Keratinocyte (primary cell): Measurements from ENCODE around the gene CBR3. TPM values are rescaled to one million over a fixed set of nuclear protein-coding genes. Genes with fewer than 3 reads are reported as not detected.
"Not testable (repeated sequence)": the region's sequence is repeated elsewhere in the genome, so short reads cannot be mapped to it uniquely, and the experiment has no call there.

ENCODE experiments used
- DNase-seq: peaks from one replicate; pipeline ENCODE4 v3.0.0-alpha.2; 2011; ENCODE audit warnings: low read depth, missing footprints, low spot score
- FAIRE-seq: peaks from 2 replicates; lab custom pipeline; 2011; peaks lifted over from hg19 to GRCh38; lab: Jason Lieb, UNC
- H2AFZ ChIP-seq: 2 replicates; pipeline ENCODE4 v1.6.0; 2012; ENCODE audit warnings: low read length, control low read depth, inconsistent platforms; ENCODE audit not compliant: control insufficient read depth
- H3K27ac ChIP-seq: 2 replicates; pipeline ENCODE4 v1.5.1; 2011; ENCODE audit warnings: low read length; ENCODE audit not compliant: control insufficient read depth, insufficient read depth
- H3K27me3 ChIP-seq: 3 replicates; pipeline ENCODE4 v1.6.0; 2011; ENCODE audit warnings: low read length; ENCODE audit not compliant: control insufficient read depth, insufficient read depth; ENCODE audit errors: extremely low read depth
- H3K36me3 ChIP-seq, 2 experiments: 2 replicates in 1 of 2; 3 replicates in 1 of 2; pipeline ENCODE4 v1.5.1; 2011; ENCODE audit warnings: low read length in 2 of 2, mild to moderate bottlenecking in 1 of 2; ENCODE audit not compliant: control insufficient read depth in 2 of 2, insufficient read depth in 2 of 2; ENCODE audit errors: extremely low read depth in 1 of 2
- H3K4me1 ChIP-seq: 3 replicates; pipeline ENCODE4 v1.5.1; 2011; ENCODE audit warnings: low read length; ENCODE audit not compliant: control insufficient read depth, insufficient read depth; ENCODE audit errors: extremely low read depth
- H3K4me2 ChIP-seq: 3 replicates; pipeline ENCODE4 v1.6.0; 2011; ENCODE audit warnings: low read depth, low read length; ENCODE audit not compliant: control insufficient read depth, insufficient read depth; ENCODE audit errors: extremely low read depth
- H3K4me3 ChIP-seq, 3 experiments: fragments of 200-600 bp in 1 of 3; sonication (generic) in 1 of 3; 2 replicates in 2 of 3; 3 replicates in 1 of 3; pipeline ENCODE4 v1.5.1; 2011 to 2016; ENCODE audit warnings: low read length in 3 of 3, mild to moderate bottlenecking in 3 of 3, control low read depth in 2 of 3, inconsistent platforms in 1 of 3, low read depth in 1 of 3, mixed read lengths in 1 of 3, mixed run types in 1 of 3, moderate library complexity in 1 of 3; ENCODE audit not compliant: control insufficient read depth in 2 of 3, insufficient read depth in 2 of 3; ENCODE audit errors: extremely low read depth in 1 of 3
- H3K79me2 ChIP-seq: 2 replicates; pipeline ENCODE4 v1.6.0; 2012; ENCODE audit warnings: low read length; ENCODE audit not compliant: control insufficient read depth, insufficient read depth
- H3K9ac ChIP-seq: 3 replicates; pipeline ENCODE4 v1.6.0; 2011; ENCODE audit warnings: low read length; ENCODE audit not compliant: control insufficient read depth, insufficient read depth; ENCODE audit errors: extremely low read depth
- H3K9me1 ChIP-seq: 3 replicates; pipeline ENCODE4 v1.6.0; 2011; ENCODE audit warnings: low read length; ENCODE audit not compliant: control insufficient read depth, insufficient read depth; ENCODE audit errors: extremely low read depth
- H3K9me3 ChIP-seq: 2 replicates; pipeline ENCODE4 v1.5.1; 2012; ENCODE audit warnings: low read depth, low read length; ENCODE audit not compliant: control insufficient read depth
- H4K20me1 ChIP-seq: 3 replicates; pipeline ENCODE4 v1.6.0; 2011; ENCODE audit warnings: low read length; ENCODE audit not compliant: control insufficient read depth, insufficient read depth; ENCODE audit errors: extremely low read depth
- EZH2 ChIP-seq: IDR thresholded peaks from one replicate; pipeline ENCODE4 v1.6.1; 2012; ENCODE audit warnings: inconsistent platforms, mild to moderate bottlenecking, low read length, moderate library complexity
- dilution Hi-C: fragments of 300-500 bp; cut with MboI; formaldehyde crosslinking; loops from one replicate; pipeline ENCODE4 v1.7.0; 2020; ENCODE audit warnings: low sequenced_read_pairs; ENCODE audit not compliant: extremely low pct_ligation_motif_present
- polyA plus RNA-seq, 5 experiments: library from polyadenylated mRNA; depleted of rRNA in 3 of 5; stranded (reverse) in 3 of 5; stranded (forward) in 1 of 5; unstranded in 1 of 5; fragments of >200 nt; gene quantifications; 1 replicate in 1 of 5; 2 replicates in 3 of 5; 3 replicates in 1 of 5; pipeline versions ENCODE4 v1.2.1 to v1.2.3, GENCODE V29; 2011 to 2012; ENCODE audit warnings: missing spikeins in 2 of 5, low read depth in 1 of 5, low replicate concordance in 1 of 5
- TF ChIP-seq, protein P1 (sequence below), 3 experiments: IDR thresholded peaks in 1 of 3; conservative IDR thresholded peaks in 1 of 3; optimal IDR thresholded peaks in 1 of 3; 2 replicates in 2 of 3; 3 replicates in 1 of 3; pipeline versions ENCODE3 to v1.5.1; 2011; ENCODE audit warnings: low read length in 3 of 3, mild to moderate bottlenecking in 3 of 3, moderate library complexity in 2 of 3, control low read depth in 1 of 3, inconsistent platforms in 1 of 3; ENCODE audit not compliant: insufficient read depth in 2 of 3; ENCODE audit errors: extremely low read depth in 1 of 3

The CBR3 gene
- polyA plus RNA-seq, 1 donor (not counting 4 experiments of a cell fraction or from before 2014, with no cell fraction given) = 1.3 TPM

DNA sequence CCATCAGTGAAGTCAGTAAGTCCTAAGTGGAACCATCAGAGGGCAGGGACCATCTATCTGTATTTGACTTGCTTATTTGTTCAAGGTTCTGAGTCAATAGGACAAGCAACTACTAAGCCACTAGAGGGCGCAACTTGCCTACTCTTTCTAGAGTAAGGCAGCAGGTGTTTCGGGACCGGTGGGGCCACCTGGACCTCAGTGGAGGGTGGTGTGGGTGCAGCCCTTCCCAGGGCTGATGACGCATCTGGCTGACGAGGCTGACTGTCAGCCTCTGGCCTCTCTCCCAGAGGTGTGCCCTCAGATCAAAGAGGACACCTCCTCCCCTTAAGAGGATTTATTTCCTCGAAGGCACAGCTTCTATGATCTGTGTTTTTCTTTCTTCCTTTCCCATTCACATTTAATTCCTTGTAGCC, 6.6 kb downstream of the CBR3 start:
- Histone ChIP-seq H3K79me2 (no peaks in the 10 kb centered on the region), H3K27me3 (no peaks in the 10 kb centered on the region), H2AFZ (no peak overlapping the region), H3K4me2 (peak overlapping the region; percentile 76), H3K9ac (peak overlapping the region; percentile 35), H4K20me1 (no peaks in the 10 kb centered on the region), H3K4me1 (peaks cover 8% of the 10 kb centered on the region), H3K36me3 (peaks cover 0 to 1% of the 10 kb centered on the region in 2 experiments), H3K4me3 (peak overlapping the region in 1 of 3 experiments; percentile 25), H3K27ac (peak overlapping the region; percentile 78), H3K9me1 (no peaks in the 10 kb centered on the region), H3K9me3 (no peaks in the 10 kb centered on the region)
- peak; percentile 93 for FAIRE-seq
- dilution Hi-C loops = no loop called here
- no peak for TF ChIP-seq EZH2
- TF ChIP-seq, protein P1, sequence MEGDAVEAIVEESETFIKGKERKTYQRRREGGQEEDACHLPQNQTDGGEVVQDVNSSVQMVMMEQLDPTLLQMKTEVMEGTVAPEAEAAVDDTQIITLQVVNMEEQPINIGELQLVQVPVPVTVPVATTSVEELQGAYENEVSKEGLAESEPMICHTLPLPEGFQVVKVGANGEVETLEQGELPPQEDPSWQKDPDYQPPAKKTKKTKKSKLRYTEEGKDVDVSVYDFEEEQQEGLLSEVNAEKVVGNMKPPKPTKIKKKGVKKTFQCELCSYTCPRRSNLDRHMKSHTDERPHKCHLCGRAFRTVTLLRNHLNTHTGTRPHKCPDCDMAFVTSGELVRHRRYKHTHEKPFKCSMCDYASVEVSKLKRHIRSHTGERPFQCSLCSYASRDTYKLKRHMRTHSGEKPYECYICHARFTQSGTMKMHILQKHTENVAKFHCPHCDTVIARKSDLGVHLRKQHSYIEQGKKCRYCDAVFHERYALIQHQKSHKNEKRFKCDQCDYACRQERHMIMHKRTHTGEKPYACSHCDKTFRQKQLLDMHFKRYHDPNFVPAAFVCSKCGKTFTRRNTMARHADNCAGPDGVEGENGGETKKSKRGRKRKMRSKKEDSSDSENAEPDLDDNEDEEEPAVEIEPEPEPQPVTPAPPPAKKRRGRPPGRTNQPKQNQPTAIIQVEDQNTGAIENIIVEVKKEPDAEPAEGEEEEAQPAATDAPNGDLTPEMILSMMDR (optimal IDR thresholded peaks at IDR 0.05 in 1 of 3, IDR thresholded peaks at IDR 0.05 in 1 of 3, conservative IDR thresholded peaks at IDR 0.05 in 1 of 3; ENCODE audit: extremely low read depth in 1 of 3, insufficient read depth in 2 of 3, low read length in 3 of 3) = peak; percentile 79 to 86 (median 85)
- DNase-seq = peak; percentile 99

DNA sequence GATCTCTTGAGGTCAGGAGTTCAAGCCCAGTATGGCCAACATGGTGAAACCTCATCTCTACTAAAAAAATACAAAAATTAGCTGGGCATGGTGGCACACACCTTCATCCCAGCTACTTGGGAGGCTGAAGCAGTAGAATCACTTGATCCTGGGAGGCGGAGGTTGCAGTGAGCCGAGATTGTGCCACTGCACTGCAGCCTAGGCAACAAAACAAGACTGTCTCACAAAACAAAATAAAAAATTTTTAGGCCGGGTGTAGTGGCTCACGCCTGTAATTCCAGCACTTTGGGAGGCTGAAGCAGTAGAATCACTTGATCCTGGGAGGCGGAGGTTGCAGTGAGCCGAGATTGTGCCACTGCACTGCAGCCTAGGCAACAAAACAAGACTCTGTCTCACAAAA, 9.4 kb downstream of the CBR3 start:
- H3K27ac ChIP-seq, H3K9me3 ChIP-seq, DNase-seq, H3K4me1 ChIP-seq, H3K4me3 ChIP-seq, dilution Hi-C loops, FAIRE-seq, H3K4me2 ChIP-seq, H3K27me3 ChIP-seq, H3K9me1 ChIP-seq, H2AFZ ChIP-seq, H3K79me2 ChIP-seq, H3K36me3 ChIP-seq, H3K9ac ChIP-seq, H4K20me1 ChIP-seq: not testable (repeated sequence)

DNA sequence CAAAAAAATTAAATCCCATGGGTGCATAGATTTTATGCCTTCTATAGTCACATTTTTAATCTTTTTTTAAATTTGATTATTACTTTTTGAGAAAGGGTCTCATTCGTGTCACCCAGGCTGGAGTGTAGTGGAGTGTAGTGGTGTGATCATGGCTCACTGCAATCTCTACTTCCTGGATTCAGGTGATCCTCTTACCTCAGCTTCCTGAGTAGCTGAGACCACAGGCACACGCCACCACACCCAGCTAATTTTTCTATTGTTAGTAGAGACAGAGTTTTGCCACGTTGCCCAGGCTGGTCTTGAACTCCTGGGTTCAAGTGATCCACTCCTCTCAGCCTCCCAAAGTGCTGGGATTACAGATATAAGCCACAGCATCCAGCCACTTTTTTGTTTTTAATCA, 10.4 kb downstream of the CBR3 start:
- TF ChIP-seq, protein P1 (optimal IDR thresholded peaks at IDR 0.05 in 1 of 3, IDR thresholded peaks at IDR 0.05 in 1 of 3, conservative IDR thresholded peaks at IDR 0.05 in 1 of 3; ENCODE audit: extremely low read depth in 1 of 3, insufficient read depth in 2 of 3, low read length in 3 of 3) = no peak
- TF ChIP-seq EZH2 = no peak
- dilution Hi-C loops = no loop called here
- DNase-seq (no peak), FAIRE-seq (no peak)
- no peaks in the 10 kb centered on the region for H3K79me2 ChIP-seq
- no peaks in the 10 kb centered on the region for H3K9me1 ChIP-seq
- peaks cover 8% of the 10 kb centered on the region for H3K4me1 ChIP-seq
- no peaks in the 10 kb centered on the region for H4K20me1 ChIP-seq
- no peak overlapping the region for H2AFZ ChIP-seq
- H3K27ac ChIP-seq = no peak overlapping the region
- H3K9me3 ChIP-seq = no peaks in the 10 kb centered on the region
- H3K36me3 ChIP-seq = peaks cover 0 to 1% of the 10 kb centered on the region in 2 experiments
- H3K27me3 ChIP-seq = no peaks in the 10 kb centered on the region
- no peak overlapping the region for H3K9ac ChIP-seq
- no peak overlapping the region for H3K4me3 ChIP-seq
- no peak overlapping the region for H3K4me2 ChIP-seq
